Astrocyte of the cerebellum (primary cell): ENCODE measurements around the gene PPFIBP1.

Source experiments
- DNase-seq: peaks from one replicate; pipeline ENCODE4 v3.0.0-alpha.2; 2011; ENCODE audit warnings: low read depth
- H3K4me3 ChIP-seq: 2 replicates; pipeline ENCODE4 v1.5.1; 2011; ENCODE audit warnings: mild to moderate bottlenecking, low read depth, low read length, moderate library complexity
- CTCF ChIP-seq: IDR thresholded peaks from 2 replicates; pipeline ENCODE4 v1.5.1; 2012; ENCODE audit warnings: low read length, low read depth, moderate library complexity, mild to moderate bottlenecking; ENCODE audit errors: missing control alignments
- in situ Hi-C: cut with HindIII; loops from 2 replicates; pipeline ENCODE4 v1.10.0; 2017; ENCODE audit warnings: low sequenced_read_pairs

Gene PPFIBP1

DNA sequence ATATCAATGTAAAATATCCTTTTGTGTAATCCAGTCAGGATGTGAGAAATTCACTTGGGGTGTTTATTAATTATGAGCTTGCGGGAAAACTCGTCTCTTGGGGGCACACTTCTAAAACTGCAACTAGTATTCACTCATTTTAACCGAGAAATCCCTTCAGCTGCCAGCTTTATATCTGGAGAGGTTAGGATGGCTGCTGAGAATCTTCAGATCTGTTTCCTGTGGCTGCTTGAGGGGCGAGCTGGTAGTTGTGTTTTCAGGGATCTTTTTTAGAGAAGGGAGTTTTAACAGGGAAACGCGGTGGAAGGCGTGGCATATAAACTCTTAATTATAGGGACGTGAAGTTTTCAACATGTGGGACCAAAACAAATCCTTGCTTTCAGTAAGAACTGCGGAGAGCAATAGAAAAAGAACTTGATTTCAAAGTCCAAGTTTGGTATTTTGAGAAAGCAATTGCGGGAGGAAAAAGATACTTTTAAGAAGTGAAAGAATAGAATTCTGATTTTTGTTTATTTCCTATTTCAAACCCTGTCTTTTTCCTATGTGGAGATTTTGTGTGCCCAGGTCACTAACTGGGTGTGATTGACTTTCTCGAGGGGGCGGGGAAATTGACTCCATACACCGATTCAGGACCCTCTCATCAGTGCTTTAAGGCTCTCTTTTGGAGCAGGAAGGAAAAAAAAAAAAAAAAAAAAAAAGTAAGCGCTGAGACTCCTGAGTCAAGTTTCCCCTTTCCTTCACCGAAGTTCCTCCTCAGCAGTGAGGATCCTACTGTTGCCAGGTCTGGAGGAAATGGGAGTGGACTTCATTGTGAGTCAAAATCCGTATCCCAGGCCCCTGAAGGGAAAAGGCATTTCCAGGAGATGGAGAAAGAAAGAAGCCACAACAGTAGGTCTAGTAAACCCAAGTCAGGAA is 1.1 kb downstream of the PPFIBP1 start:
- no peak for TF ChIP-seq CTCF
- in situ Hi-C loops, result no loop called here
- H3K4me3 ChIP-seq, result peak overlapping the region; percentile 75

DNA sequence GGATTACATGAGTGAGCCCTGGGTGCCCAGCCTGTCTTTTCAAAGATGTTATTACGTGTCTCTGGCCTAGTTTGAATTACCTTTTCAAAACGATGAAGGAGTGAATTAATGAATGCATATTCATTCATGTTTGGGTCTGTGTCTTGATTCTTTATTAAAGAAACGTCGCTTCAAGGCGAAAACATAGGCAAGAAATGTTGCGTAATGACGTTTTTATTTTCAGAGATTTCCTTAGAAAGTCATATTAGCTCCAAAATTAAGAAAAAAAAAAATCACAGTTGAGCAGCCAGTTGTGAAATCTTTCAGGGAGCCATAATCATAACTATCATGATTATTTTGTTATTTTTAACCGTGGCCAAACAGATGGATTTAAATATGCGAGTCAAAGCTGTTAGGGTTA is 3.5 kb downstream of the PPFIBP1 start:
- no peak overlapping the region for H3K4me3 ChIP-seq
- in situ Hi-C loops, result no loop called here
- no peak for TF ChIP-seq CTCF
- DNase-seq, result no peak

More for the DNA sequence above, 1.1 kb downstream of the PPFIBP1 start:
- no peak for DNase-seq

GRCh38 chr12:27528788-27529187 is 4.8 kb downstream of the PPFIBP1 start:
- TF ChIP-seq CTCF, result no peak
- in situ Hi-C loops, result no loop called here
- DNase-seq, result no peak
- no peak overlapping the region for H3K4me3 ChIP-seq

DNA sequence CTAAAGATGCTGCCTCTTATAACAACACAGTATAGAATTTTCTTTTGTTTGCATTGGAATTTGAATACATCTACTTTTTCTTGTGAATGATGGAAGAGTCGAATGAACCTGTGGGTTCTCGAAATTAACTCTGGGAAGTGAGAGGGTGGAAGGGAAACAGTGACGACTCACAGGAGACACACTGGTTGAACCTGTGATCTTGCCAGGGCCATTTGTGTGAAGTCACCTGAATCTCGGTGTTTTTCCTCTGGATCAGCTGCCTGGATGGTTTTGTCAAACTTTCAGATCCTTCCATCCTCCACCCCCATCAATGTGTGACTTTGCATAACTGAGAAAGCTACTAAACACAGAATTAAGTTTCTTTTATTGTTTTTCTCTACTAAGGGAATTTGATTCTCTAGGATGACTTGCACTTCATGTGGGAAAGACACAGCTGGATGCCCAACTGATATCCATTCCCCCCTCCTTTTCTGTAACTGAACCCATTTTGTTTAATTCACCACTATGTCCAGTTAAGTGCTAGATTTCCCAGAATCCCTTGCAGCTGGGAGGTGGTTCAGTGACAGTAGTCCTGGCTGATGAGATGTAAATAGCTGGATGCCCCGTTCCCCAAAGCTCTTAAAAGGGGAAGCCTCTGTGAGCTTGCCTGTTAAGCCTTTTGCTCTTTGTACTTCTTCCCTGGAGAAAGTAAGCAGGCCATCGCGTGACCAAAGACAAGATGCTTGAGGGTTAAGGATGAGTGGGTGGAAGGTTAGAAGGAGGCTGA is 6.3 kb downstream of the PPFIBP1 start:
- no peak for DNase-seq
- no peak overlapping the region for H3K4me3 ChIP-seq
- in situ Hi-C loops, result no loop called here
- no peak for TF ChIP-seq CTCF

GRCh38 chr12:27531896-27532295 is 7.9 kb downstream of the PPFIBP1 start:
- in situ Hi-C loops, result no loop called here
- TF ChIP-seq CTCF, result no peak
- H3K4me3 ChIP-seq, result no peak overlapping the region
- no peak for DNase-seq

- no peak overlapping the region for H3K4me3 ChIP-seq
- no peak for TF ChIP-seq CTCF
- DNase-seq, result peak; percentile 76
- in situ Hi-C loops, result no loop called here
These were observed 10.2 kb downstream of the PPFIBP1 start for GRCh38 chr12:27534060-27534764.
